Measurements from ENCODE around the gene SLC25A29. TPM values are rescaled to one million over a fixed set of nuclear protein-coding genes. Genes with fewer than 3 reads are reported as not detected.

Gene SLC25A29
- total and polyA plus RNA-seq, 7 donors, result 3.0 to 40.4 (median 26.7) TPM

- no peaks in the 10 kb centered on the region for H3K9me3 ChIP-seq
- H3K27ac ChIP-seq, result no peak overlapping the region
- intact Hi-C loops (cut with DNase I), result no loop called here
- H3K27me3 ChIP-seq, result no peaks in the 10 kb centered on the region
- no peaks in the 10 kb centered on the region for H3K36me3 ChIP-seq
- peaks cover 0 to 62% (median 47%) of the 10 kb centered on the region in 4 donors for H3K4me1 ChIP-seq
- no peak for DNase-seq
- no peak for TF ChIP-seq CTCF (IDR thresholded peaks at IDR 0.05)
- H3K4me3 ChIP-seq, result no peak overlapping the region
These were observed 53.6 kb downstream of the SLC25A29 start for GRCh38 chr14:100252684-100253083.

- H3K4me1 ChIP-seq, result peaks cover 0 to 78% (median 59%) of the 10 kb centered on the region in 4 donors
- no peaks in the 10 kb centered on the region for H3K27me3 ChIP-seq
- DNase-seq, result no peak
- H3K36me3 ChIP-seq, result no peaks in the 10 kb centered on the region
- intact Hi-C loops (cut with DNase I), result no loop called here
- no peak overlapping the region for H3K4me3 ChIP-seq
- H3K27ac ChIP-seq, result no peak overlapping the region
- TF ChIP-seq CTCF (IDR thresholded peaks at IDR 0.05), result no peak
- TF ChIP-seq POLR2A (IDR thresholded peaks at IDR 0.05), result no peak
- no peak for TF ChIP-seq EP300 (IDR thresholded peaks at IDR 0.05)
- 81 to 94% methylated on average over 2 of the region's 2 CpGs for WGBS, 2 donors
- H3K9me3 ChIP-seq, result no peaks in the 10 kb centered on the region
These were observed 55.3 kb downstream of the SLC25A29 start for GRCh38 chr14:100250732-100251465.

DNA sequence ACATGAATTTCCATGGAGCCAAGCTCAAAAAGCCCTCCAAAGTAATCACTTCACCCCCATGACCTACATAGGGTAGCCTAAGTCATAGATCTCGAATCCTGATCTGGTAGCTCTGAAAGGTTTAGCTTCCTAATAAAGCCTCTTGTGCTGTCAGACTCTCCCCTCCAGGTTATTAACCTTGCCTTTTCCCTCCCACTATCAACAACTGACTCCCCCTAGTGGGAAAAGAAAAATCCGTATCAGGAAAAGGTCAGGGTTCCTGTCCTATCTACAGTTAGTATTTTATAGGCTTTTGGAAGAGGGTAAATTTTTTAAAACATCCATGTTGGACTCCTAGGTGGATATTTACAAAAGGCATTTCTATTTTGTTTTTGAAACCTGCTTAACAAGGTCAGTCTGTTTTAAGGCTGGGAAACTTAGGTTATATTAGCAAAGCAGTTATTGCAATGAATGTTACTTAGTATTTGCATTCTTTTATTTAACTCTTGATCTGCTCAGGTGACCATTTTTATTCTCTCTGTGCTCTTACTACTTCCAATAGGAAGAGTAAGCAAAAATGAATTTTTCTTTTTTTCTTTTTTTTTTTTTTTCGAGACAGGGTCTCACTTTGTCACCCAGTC is 59.3 kb downstream of the SLC25A29 start:
- Histone ChIP-seq H3K36me3 (no peaks in the 10 kb centered on the region), H3K27ac (peak overlapping the region in 3 of 4 donors; percentile 42 to 61 (median 51)), H3K4me1 (peaks cover 0 to 84% (median 74%) of the 10 kb centered on the region in 4 donors), H3K9me3 (no peaks in the 10 kb centered on the region), H3K4me3 (no peak overlapping the region), H3K27me3 (no peaks in the 10 kb centered on the region)
- TF ChIP-seq POLR2A (IDR thresholded peaks at IDR 0.05), result no peak
- no peak for TF ChIP-seq EP300 (IDR thresholded peaks at IDR 0.05)
- no peak for TF ChIP-seq POLR2AphosphoS5 (IDR thresholded peaks at IDR 0.05)
- TF ChIP-seq CTCF (IDR thresholded peaks at IDR 0.05), result peak in 3 of 4 experiments; percentile 45 to 51 (median 50)
- 12 to 29% methylated on average over 3 of the region's 3 CpGs for WGBS, 2 donors
- DNase-seq, result no peak
- intact Hi-C loops (cut with DNase I), result loop anchor here (2.0 kb wide), 1 partner anchor 38 kb away; no protein-coding TSS in a partner anchor

DNA sequence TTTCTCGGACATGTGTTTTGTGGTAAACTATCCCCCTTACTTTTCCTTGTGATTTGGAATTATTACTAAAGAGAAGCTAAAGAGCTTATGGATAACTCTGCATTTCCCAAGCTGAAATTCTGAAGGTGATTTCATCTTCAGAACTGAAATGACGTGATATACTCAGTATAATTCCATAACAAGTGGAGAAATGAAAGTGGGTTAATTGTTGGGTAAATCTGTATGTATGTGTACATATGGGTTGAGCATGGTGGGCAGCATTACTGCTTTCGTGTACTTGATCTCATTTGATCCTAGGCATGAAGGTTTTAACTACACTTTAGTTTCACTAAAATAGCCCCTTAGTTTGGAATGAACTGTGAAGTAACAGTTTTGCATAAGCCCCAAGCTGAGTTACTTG is 63.2 kb downstream of the SLC25A29 start:
- TF ChIP-seq CTCF (IDR thresholded peaks at IDR 0.05) (no peak), POLR2A (IDR thresholded peaks at IDR 0.05) (no peak), EP300 (IDR thresholded peaks at IDR 0.05) (no peak), POLR2AphosphoS5 (IDR thresholded peaks at IDR 0.05) (no peak)
- peak overlapping the region in 3 of 4 donors; percentile 93 to 100 (median 99) for H3K27ac ChIP-seq
- no peak for DNase-seq
- no peaks in the 10 kb centered on the region for H3K36me3 ChIP-seq
- H3K27me3 ChIP-seq, result no peaks in the 10 kb centered on the region
- H3K4me1 ChIP-seq, result peaks cover 0 to 66% (median 62%) of the 10 kb centered on the region in 4 donors
- no peaks in the 10 kb centered on the region for H3K9me3 ChIP-seq
- intact Hi-C loops (cut with DNase I), result no loop called here
- 77 to 84% methylated on average over 3 of the region's 3 CpGs for WGBS, 2 donors
- no peak overlapping the region for H3K4me3 ChIP-seq

Data from sigmoid colon (tissue), 7 donors.